SK-N-SH (cell line): ENCODE data around the gene RAPGEF2. TPM values are rescaled to one million over a fixed set of nuclear protein-coding genes. Genes with fewer than 3 reads are reported as not detected.

Experiments used
- CTCF ChIA-PET: fragments of 300-600, 350-600 bp; formaldehyde crosslinking; extraction: SDS; loops from one replicate; lab custom pipeline; 2021; lab: Yijun Ruan, JAX
- POLR2A ChIA-PET: fragments of 350-600 bp; sonication (Branson Sonifier 250); formaldehyde crosslinking; extraction: SDS; loops from one replicate; lab custom pipeline; 2020; ENCODE audit warnings: antibody characterized with exemption, inconsistent platforms; lab: Yijun Ruan, JAX
- DNase-seq: peaks from one replicate; pipeline ENCODE4 v3.0.0; 2012
- H2AFZ ChIP-seq: fragments of 200-600 bp; sonication (generic); 2 replicates; pipeline ENCODE4 v1.8.1; 2016; ENCODE audit warnings: antibody characterized with exemption, mild to moderate bottlenecking, low read depth
- H3F3A ChIP-seq: fragments of 200-600 bp; sonication (generic); replicated peaks from 2 replicates; pipeline ENCODE3; 2016; ENCODE audit warnings: antibody characterized with exemption, mild to moderate bottlenecking; ENCODE audit not compliant: insufficient read depth
- H3K27ac ChIP-seq, 2 experiments: fragments of 200-500 bp in 1 of 2; fragments of 200-600 bp in 1 of 2; sonication (Bioruptor generic) in 1 of 2; sonication (generic), shearing (Covaris generic) in 1 of 2; 2 replicates each; pipeline versions ENCODE4 v1.5.1 to v1.6.1; 2014 to 2016; ENCODE audit warnings: low read depth in 2 of 2, inconsistent platforms in 1 of 2, low read length in 1 of 2, mild to moderate bottlenecking in 1 of 2, mixed read lengths in 1 of 2
- H3K27me3 ChIP-seq: fragments of 200-600 bp; sonication (generic), shearing (Covaris generic); 2 replicates; pipeline ENCODE4 v1.6.1; 2016; ENCODE audit warnings: mixed run types; ENCODE audit not compliant: insufficient read depth
- H3K36me3 ChIP-seq, 2 experiments: fragments of 200-500 bp in 1 of 2; fragments of 200-600 bp in 1 of 2; sonication (Bioruptor generic) in 1 of 2; sonication (generic) in 1 of 2; replicated peaks in 1 of 2; 2 replicates each; pipeline versions ENCODE3 to v1.5.1; 2014 to 2016; ENCODE audit warnings: low read length in 1 of 2, mild to moderate bottlenecking in 1 of 2; ENCODE audit not compliant: insufficient read depth in 2 of 2, control insufficient read depth in 1 of 2
- H3K4me1 ChIP-seq, 2 experiments: fragments of 200-500 bp in 1 of 2; fragments of 200-600 bp in 1 of 2; sonication (Bioruptor generic) in 1 of 2; sonication (generic), shearing (Covaris generic) in 1 of 2; 2 replicates each; pipeline versions ENCODE4 v1.5.1 to v1.6.1; 2014 to 2016; ENCODE audit warnings: low read depth in 1 of 2, low read length in 1 of 2, mixed run types in 1 of 2; ENCODE audit not compliant: insufficient read depth in 2 of 2, control insufficient read depth in 1 of 2
- H3K4me2 ChIP-seq: fragments of 200-600 bp; sonication (generic), shearing (Covaris generic); 2 replicates; pipeline ENCODE4 v1.6.1; 2017; ENCODE audit warnings: mixed run types
- H3K4me3 ChIP-seq, 2 experiments: fragments of 200-500 bp in 1 of 2; fragments of 200-600 bp in 1 of 2; sonication (Bioruptor generic) in 1 of 2; sonication (generic), shearing (Covaris generic) in 1 of 2; 2 replicates each; pipeline versions ENCODE4 v1.5.1 to v1.8.1; 2014 to 2016; ENCODE audit warnings: low read depth in 2 of 2, inconsistent platforms in 1 of 2, low read length in 1 of 2, mild to moderate bottlenecking in 1 of 2, mixed read lengths in 1 of 2, moderate library complexity in 1 of 2
- H3K79me2 ChIP-seq: fragments of 200-600 bp; sonication (generic); 2 replicates; pipeline ENCODE4 v1.8.1; 2017; ENCODE audit warnings: mild to moderate bottlenecking; ENCODE audit not compliant: insufficient read depth
- H3K9ac ChIP-seq: fragments of 200-600 bp; sonication (generic); 2 replicates; pipeline ENCODE4 v1.6.1; 2017; ENCODE audit warnings: mixed run types
- H3K9me2 ChIP-seq: fragments of 200-600 bp; sonication (generic); 2 replicates; pipeline ENCODE4 v1.6.1; 2017; ENCODE audit warnings: mixed run types
- H3K9me3 ChIP-seq: fragments of 200-600 bp; sonication (generic); 2 replicates; pipeline ENCODE4 v1.6.1; 2017; ENCODE audit warnings: mixed run types, mild to moderate bottlenecking, moderate library complexity
- H4K20me1 ChIP-seq: fragments of 200-600 bp; sonication (generic); 2 replicates; pipeline ENCODE4 v1.6.1; 2017; ENCODE audit warnings: mild to moderate bottlenecking, mixed run types; ENCODE audit not compliant: insufficient read depth
- CHD2 ChIP-seq: fragments of 150-350 bp; IDR thresholded peaks from 2 replicates; pipeline ENCODE4 v1.6.1; 2018; ENCODE audit warnings: low read length; ENCODE audit not compliant: partially characterized antibody
- FOSL2 ChIP-seq: IDR thresholded peaks from 2 replicates; pipeline ENCODE4 v1.4.0; 2012; ENCODE audit warnings: low read depth, mild to moderate bottlenecking, moderate library complexity, borderline replicate concordance
- FOXJ3 ChIP-seq: sonication (generic); formaldehyde crosslinking; IDR thresholded peaks from 2 replicates; pipeline ENCODE4 v1.5.1; 2020; ENCODE audit warnings: mild to moderate bottlenecking, missing genetic modification reagents
- GABPA ChIP-seq: IDR thresholded peaks from 2 replicates; pipeline ENCODE4 v1.4.0; 2012; ENCODE audit warnings: low read depth, mild to moderate bottlenecking
- IRF3 ChIP-seq: fragments of 150-350 bp; IDR thresholded peaks from 2 replicates; pipeline ENCODE4 v1.6.1; 2016; ENCODE audit warnings: mild to moderate bottlenecking, low read depth, low read length
- JUND ChIP-seq: IDR thresholded peaks from 2 replicates; pipeline ENCODE4 v1.4.0; 2012
- NFIC ChIP-seq: IDR thresholded peaks from 2 replicates; pipeline ENCODE4 v1.4.0; 2012; ENCODE audit warnings: borderline replicate concordance
- RAD21 ChIP-seq: IDR thresholded peaks from 2 replicates; pipeline ENCODE4 v1.6.1; 2012; ENCODE audit warnings: mild to moderate bottlenecking, low read length
- RCOR1 ChIP-seq: fragments of 150-350 bp; IDR thresholded peaks from 2 replicates; pipeline ENCODE4 v1.6.1; 2017; ENCODE audit warnings: antibody characterized with exemption, low read length
- RFX5 ChIP-seq: IDR thresholded peaks from 2 replicates; pipeline ENCODE4 v1.6.1; 2012; ENCODE audit warnings: mild to moderate bottlenecking, improper control_type of control experiment, low read length
- RXRA ChIP-seq: IDR thresholded peaks from 2 replicates; pipeline ENCODE4 v1.4.0; 2012; ENCODE audit warnings: low read depth, mild to moderate bottlenecking, borderline replicate concordance
- SMC3 ChIP-seq: IDR thresholded peaks from 2 replicates; pipeline ENCODE4 v1.6.1; 2012; ENCODE audit warnings: low read depth, low read length, improper control_type of control experiment
- TCF12 ChIP-seq: IDR thresholded peaks from 2 replicates; pipeline ENCODE4 v1.4.0; 2012
- TEAD4 ChIP-seq: IDR thresholded peaks from 2 replicates; pipeline ENCODE4 v1.4.0; 2012; ENCODE audit warnings: mild to moderate bottlenecking, borderline replicate concordance; ENCODE audit not compliant: insufficient read depth
- YY1 ChIP-seq: IDR thresholded peaks from 2 replicates; pipeline ENCODE4 v1.4.0; 2012; ENCODE audit warnings: low read depth, mild to moderate bottlenecking
- ZBTB33 ChIP-seq: IDR thresholded peaks from 2 replicates; pipeline ENCODE4 v1.4.0; 2012; ENCODE audit warnings: low read depth, borderline replicate concordance
- WGBS: methylation state at CpG from one replicate; pipeline ENCODE4 v1.1.6; 2017; ENCODE audit warnings: low lambda C conversion rate; 5-methylcytosine and 5-hydroxymethylcytosine counted together
- polyA plus RNA-seq, 3 experiments: library from polyadenylated mRNA; depleted of rRNA; stranded (reverse); fragments of >200 nt; gene quantifications; 2 replicates each; pipeline ENCODE4 v1.2.3, GENCODE V29; 2012

Gene RAPGEF2
- polyA plus RNA-seq, 1 of the 3 experiments (the other 2 are of a cell fraction): 19.2 TPM

- TF ChIP-seq TEAD4 (no peak), IRF3 (no peak), FOXJ3 (no peak), GABPA (no peak), RXRA (no peak), RFX5 (no peak), RAD21 (no peak), TCF12 (peak; percentile 70), RCOR1 (no peak)
Measured at GRCh38 chr4:159070742-159071141, 32.1 kb upstream of the RAPGEF2 start (continued).

- WGBS: 71% methylated on average over 1 of the region's 1 CpG
- POLR2A ChIA-PET: no interaction called here
- CTCF ChIA-PET: no interaction called here
Measured at GRCh38 chr4:159071178-159071968, 31.5 kb upstream of the RAPGEF2 start.

More at GRCh38 chr4:159071178-159071968, 31.5 kb upstream of the RAPGEF2 start:
- no peaks in the 10 kb centered on the region for H3K36me3 ChIP-seq
- peaks cover 41% of the 10 kb centered on the region for H3F3A ChIP-seq
- H3K9me2 ChIP-seq: no peaks in the 10 kb centered on the region
- peak overlapping the region; percentile 10; the same call in 1 of the 2 replicates for H3K9ac ChIP-seq
- peak; percentile 48; the same call in 1 of the 2 replicates for TF ChIP-seq FOSL2
- TF ChIP-seq JUND: peak; percentile 39
- no peak for TF ChIP-seq IRF3
- no peak for TF ChIP-seq CHD2
- TF ChIP-seq GABPA: no peak
- TF ChIP-seq YY1: no peak
- peak; percentile 43; the same call in 1 of the 2 replicates for TF ChIP-seq TCF12
- no peak for TF ChIP-seq ZBTB33
- no peak for TF ChIP-seq SMC3
- TF ChIP-seq NFIC: peak; percentile 49; the same call in 1 of the 2 replicates
- peak overlapping the region; percentile 44 for H3K4me2 ChIP-seq
- H3K27ac ChIP-seq: peak overlapping the region in 1 of 2 experiments; percentile 69; a peak in 2 of 4 replicates
- no peaks in the 10 kb centered on the region for H4K20me1 ChIP-seq
- H3K27me3 ChIP-seq: no peaks in the 10 kb centered on the region
- no peak overlapping the region for H2AFZ ChIP-seq
- no peaks in the 10 kb centered on the region for H3K9me3 ChIP-seq
- H3K79me2 ChIP-seq: no peaks in the 10 kb centered on the region
- H3K4me3 ChIP-seq: no peak overlapping the region
- peaks cover 5 to 20% of the 10 kb centered on the region in 2 experiments; a peak in 3 of 4 replicates for H3K4me1 ChIP-seq
- no peak for DNase-seq
